NCI-H748 (cell line): ENCODE data around the gene TIMM23B.
A peak's percentile ranks its signal among the peaks of the same experiment; 100 is the strongest.
"Not testable (repeated sequence)": the region's sequence is repeated elsewhere in the genome, so short reads cannot be mapped to it uniquely, and the experiment has no call there.

Source experiments
- DNase-seq: peaks from one replicate; lab custom pipeline; 2025; ENCODE audit not compliant: unreplicated experiment; lab: John Stamatoyannopoulos, UW

Gene TIMM23B

GRCh38 chr10:49941447-49942338 is at the start of gene TIMM23B, which contains the start of gene PARG:
Gene TIMM23B (plus strand): TSS chr10:49942053. CDS start chr10:49942195, 142 bp downstream.
Gene PARG (minus strand): TSS chr10:49942027. CDS start chr10:49941725, 302 bp downstream.
- peak; percentile 79 for DNase-seq

GRCh38 chr10:49899999-49900398 is 41.9 kb upstream of the TIMM23B start:
- DNase-seq, result not testable (repeated sequence)

GRCh38 chr10:49900406-49900805 is 41.4 kb upstream of the TIMM23B start:
- not testable (repeated sequence) for DNase-seq

- not testable (repeated sequence) for DNase-seq
Observed at GRCh38 chr10:49903829-49904228, 38.0 kb upstream of the TIMM23B start.

- DNase-seq, result not testable (repeated sequence)
Observed at GRCh38 chr10:49908290-49909080, 33.4 kb upstream of the TIMM23B start.

GRCh38 chr10:49910295-49910694 is 31.6 kb upstream of the TIMM23B start:
- DNase-seq, result not testable (repeated sequence)

GRCh38 chr10:49916451-49916850 is 25.4 kb upstream of the TIMM23B start:
- DNase-seq, result not testable (repeated sequence)

- DNase-seq, result not testable (repeated sequence)
Observed at GRCh38 chr10:49917927-49918326, 23.9 kb upstream of the TIMM23B start.

- DNase-seq, result not testable (repeated sequence)
Observed at GRCh38 chr10:49922041-49922440, 19.8 kb upstream of the TIMM23B start.

GRCh38 chr10:49923572-49923971 is 18.3 kb upstream of the TIMM23B start:
- not testable (repeated sequence) for DNase-seq

- DNase-seq, result not testable (repeated sequence)
Observed at GRCh38 chr10:49931276-49931675, 10.6 kb upstream of the TIMM23B start.

- DNase-seq, result not testable (repeated sequence)
Observed at GRCh38 chr10:49931959-49932728, 9.7 kb upstream of the TIMM23B start.

- peak; percentile 11 for DNase-seq
Observed at GRCh38 chr10:49942339-49942705, 469 bp downstream of the TIMM23B start.

GRCh38 chr10:49943607-49944006 is 1.8 kb downstream of the TIMM23B start:
- not testable (repeated sequence) for DNase-seq

- DNase-seq, result not testable (repeated sequence)
Observed at GRCh38 chr10:49948142-49948541, 6.3 kb downstream of the TIMM23B start.

GRCh38 chr10:49948737-49949136 is 6.9 kb downstream of the TIMM23B start:
- not testable (repeated sequence) for DNase-seq

- DNase-seq, result not testable (repeated sequence)
Observed at GRCh38 chr10:49952006-49952405, 10.2 kb downstream of the TIMM23B start.

GRCh38 chr10:49953122-49953521 is 11.3 kb downstream of the TIMM23B start:
- DNase-seq, result peak; percentile 0

- DNase-seq, result not testable (repeated sequence)
Observed at GRCh38 chr10:49970331-49970857, 28.5 kb downstream of the TIMM23B start.

- not testable (repeated sequence) for DNase-seq
Observed at GRCh38 chr10:49971466-49971865, 29.6 kb downstream of the TIMM23B start.
